Esophagus (tissue), 2 donors: ENCODE data around the gene CCDC12. TPM values are rescaled to one million over a fixed set of nuclear protein-coding genes. Genes with fewer than 3 reads are reported as not detected.
A peak's percentile ranks its signal among the peaks of the same experiment; 100 is the strongest.

Experiments used
- H3K27ac ChIP-seq, 2 donors: one replicate each; pipeline ENCODE4 v1.5.1; 2013; ENCODE audit warnings: low read depth in 2 of 2, mild to moderate bottlenecking in 2 of 2, inconsistent platforms in 1 of 2, low read length in 1 of 2, moderate library complexity in 1 of 2
- H3K27me3 ChIP-seq, 2 donors: one replicate each; pipeline ENCODE4 v1.6.1; 2013; ENCODE audit warnings: low read length in 2 of 2, control low read depth in 1 of 2, mild to moderate bottlenecking in 1 of 2; ENCODE audit not compliant: insufficient read depth in 2 of 2, control insufficient read depth in 1 of 2
- H3K36me3 ChIP-seq, 2 donors: one replicate each; pipeline ENCODE4 v1.6.1; 2013; ENCODE audit warnings: low read length in 1 of 2; ENCODE audit not compliant: control insufficient read depth in 2 of 2, insufficient read depth in 2 of 2
- H3K4me1 ChIP-seq, 2 donors: one replicate each; pipeline ENCODE4 v1.6.1; 2013; ENCODE audit warnings: low read length in 1 of 2; ENCODE audit not compliant: control insufficient read depth in 2 of 2, insufficient read depth in 2 of 2
- H3K4me3 ChIP-seq, 2 donors: one replicate each; pipeline ENCODE4 v1.5.1; 2013; ENCODE audit warnings: low read length in 2 of 2, mild to moderate bottlenecking in 2 of 2, low read depth in 1 of 2, moderate library complexity in 1 of 2
- H3K9me3 ChIP-seq, 2 donors: one replicate each; pipeline ENCODE4 v1.6.1; 2013; ENCODE audit warnings: mild to moderate bottlenecking in 2 of 2, low read depth in 1 of 2, low read length in 1 of 2, moderate library complexity in 1 of 2; ENCODE audit not compliant: control insufficient read depth in 2 of 2, insufficient read depth in 1 of 2
- WGBS, 2 donors: extraction: QIAGEN DNeasy Blood & Tissue Kit; methylation state at CpG; one replicate each; pipeline ENCODE4 v1.1.7; 2013; 5-methylcytosine and 5-hydroxymethylcytosine counted together
- polyA plus RNA-seq, 2 donors: library from polyadenylated mRNA; stranded (reverse); fragments of 200-250 nt; gene quantifications; one replicate each; pipeline ENCODE4 v1.2.3, GENCODE V29; 2013
- donor health status: healthy with polysubstance abuse.
- donor health status: Bipolar disorder and iron deficiency.

Gene CCDC12
- polyA plus RNA-seq, 2 donors, result 82.5 to 90.1 TPM

DNA sequence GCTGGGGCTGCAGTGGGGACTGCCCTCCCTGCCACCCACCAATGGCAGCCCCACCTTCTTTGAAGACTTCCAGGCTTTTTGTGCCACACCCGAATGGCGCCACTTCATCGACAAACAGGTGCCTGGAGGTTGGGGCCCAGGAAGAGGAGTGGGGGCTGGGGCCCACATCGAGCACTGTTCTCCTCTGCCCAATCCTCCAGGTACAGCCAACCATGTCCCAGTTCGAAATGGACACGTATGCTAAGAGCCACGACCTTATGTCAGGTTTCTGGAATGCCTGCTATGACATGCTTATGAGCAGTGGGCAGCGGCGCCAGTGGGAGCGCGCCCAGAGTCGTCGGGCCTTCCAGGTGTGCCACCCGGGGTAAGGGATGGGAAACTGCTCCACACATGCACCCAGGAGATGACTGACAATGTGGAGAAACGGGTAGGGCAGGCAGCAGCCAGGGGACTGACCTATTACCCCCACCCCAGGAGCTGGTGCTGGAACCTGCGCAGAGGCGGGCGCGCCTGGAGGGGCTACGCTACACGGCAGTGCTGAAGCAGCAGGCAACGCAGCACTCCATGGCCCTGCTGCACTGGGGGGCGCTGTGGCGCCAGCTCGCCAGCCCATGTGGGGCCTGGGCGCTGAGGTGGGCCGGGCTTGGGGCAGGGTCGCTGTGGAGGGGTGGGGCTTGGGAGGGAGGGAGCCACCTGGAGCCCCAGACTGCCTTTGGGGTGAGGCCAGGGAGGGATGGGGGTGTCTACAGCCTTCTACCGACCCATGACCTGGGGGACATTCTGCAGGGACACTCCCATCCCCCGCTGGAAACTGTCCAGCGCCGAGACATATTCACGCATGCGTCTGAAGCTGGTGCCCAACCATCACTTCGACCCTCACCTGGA lies 25.9 kb upstream of the CCDC12 start:
- 74 to 81% methylated on average over 33 to 35 of the region's 35 CpGs for WGBS, 2 donors
- peaks cover 0 to 11% of the 10 kb centered on the region in 2 donors for H3K4me1 ChIP-seq
- H3K9me3 ChIP-seq, result no peaks in the 10 kb centered on the region
- no peak overlapping the region for H3K27ac ChIP-seq
- no peak overlapping the region for H3K4me3 ChIP-seq
- peaks cover 30 to 90% of the 10 kb centered on the region in 2 donors for H3K36me3 ChIP-seq
- H3K27me3 ChIP-seq, result no peaks in the 10 kb centered on the region

DNA sequence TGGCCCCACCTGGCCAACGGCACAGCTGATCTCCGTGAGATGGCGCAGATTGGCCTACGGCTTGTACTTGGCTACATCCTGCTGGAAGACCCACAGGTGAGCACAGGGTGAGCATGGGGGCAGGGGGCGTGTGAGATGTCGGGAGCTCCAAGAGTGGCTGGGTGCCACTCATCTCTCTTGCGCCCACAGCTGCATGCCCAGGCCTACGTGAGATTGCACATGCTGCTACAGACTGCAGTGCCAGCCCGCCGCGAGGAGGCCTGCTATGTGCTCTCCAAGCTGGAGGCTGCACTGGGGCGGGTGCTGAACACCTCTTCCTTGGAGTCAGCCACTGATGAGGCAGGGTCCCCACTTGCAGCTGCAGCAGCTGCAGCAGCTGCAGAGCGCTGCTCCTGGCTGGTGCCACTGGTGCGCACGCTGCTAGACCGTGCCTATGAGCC lies 25.2 kb upstream of the CCDC12 start:
- H3K27ac ChIP-seq, result no peak overlapping the region
- H3K4me1 ChIP-seq, result peaks cover 0 to 15% of the 10 kb centered on the region in 2 donors
- no peaks in the 10 kb centered on the region for H3K9me3 ChIP-seq
- WGBS, 2 donors, result 90 to 93% methylated on average over 16 of the region's 16 CpGs
- no peaks in the 10 kb centered on the region for H3K27me3 ChIP-seq
- no peak overlapping the region for H3K4me3 ChIP-seq
- H3K36me3 ChIP-seq, result peaks cover 30 to 89% of the 10 kb centered on the region in 2 donors

GRCh38 chr3:47000922-47001730 lies 24.6 kb upstream of the CCDC12 start:
- Histone ChIP-seq H3K27me3 (no peaks in the 10 kb centered on the region), H3K27ac (no peak overlapping the region), H3K9me3 (no peaks in the 10 kb centered on the region), H3K36me3 (peaks cover 30 to 88% of the 10 kb centered on the region in 2 donors), H3K4me3 (no peak overlapping the region), H3K4me1 (peaks cover 0 to 16% of the 10 kb centered on the region in 2 donors)
- 87 to 89% methylated on average over 25 of the region's 25 CpGs for WGBS, 2 donors

DNA sequence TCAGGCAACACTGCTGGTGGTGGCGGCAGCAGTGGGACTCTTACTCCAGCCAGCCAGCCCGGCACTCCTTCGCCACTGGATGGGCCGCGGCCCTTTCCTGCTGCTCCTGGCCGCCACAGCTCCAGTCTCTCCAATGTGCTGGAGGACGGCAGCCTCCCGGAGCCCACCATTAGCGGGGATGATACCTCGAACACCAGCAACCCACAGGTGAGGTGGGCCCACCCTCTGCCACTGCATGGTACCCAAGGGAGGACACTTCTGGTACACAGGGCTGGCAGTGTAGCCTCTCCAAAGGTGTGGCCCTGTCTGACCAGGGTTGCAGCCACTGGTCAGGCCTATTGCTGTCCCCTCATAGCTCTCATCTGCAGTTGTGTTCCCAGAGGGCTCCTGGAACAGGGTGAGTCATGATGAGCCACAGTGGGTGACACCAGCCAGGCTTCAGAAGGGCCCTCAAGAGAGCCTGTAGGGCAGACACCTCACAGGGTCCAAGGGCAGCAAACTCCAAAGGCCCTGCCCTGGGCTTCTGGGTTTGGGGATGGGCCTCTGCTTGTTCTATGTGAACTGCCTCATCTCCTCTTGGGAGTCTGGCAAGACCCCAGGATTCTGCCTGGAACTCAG lies 23.8 kb upstream of the CCDC12 start:
- Histone ChIP-seq H3K36me3 (peaks cover 31 to 87% of the 10 kb centered on the region in 2 donors), H3K9me3 (no peaks in the 10 kb centered on the region), H3K4me3 (no peak overlapping the region), H3K27me3 (no peaks in the 10 kb centered on the region), H3K4me1 (peaks cover 0 to 16% of the 10 kb centered on the region in 2 donors), H3K27ac (no peak overlapping the region)
- WGBS, 2 donors, result 97% methylated on average over 9 to 10 of the region's 10 CpGs

DNA sequence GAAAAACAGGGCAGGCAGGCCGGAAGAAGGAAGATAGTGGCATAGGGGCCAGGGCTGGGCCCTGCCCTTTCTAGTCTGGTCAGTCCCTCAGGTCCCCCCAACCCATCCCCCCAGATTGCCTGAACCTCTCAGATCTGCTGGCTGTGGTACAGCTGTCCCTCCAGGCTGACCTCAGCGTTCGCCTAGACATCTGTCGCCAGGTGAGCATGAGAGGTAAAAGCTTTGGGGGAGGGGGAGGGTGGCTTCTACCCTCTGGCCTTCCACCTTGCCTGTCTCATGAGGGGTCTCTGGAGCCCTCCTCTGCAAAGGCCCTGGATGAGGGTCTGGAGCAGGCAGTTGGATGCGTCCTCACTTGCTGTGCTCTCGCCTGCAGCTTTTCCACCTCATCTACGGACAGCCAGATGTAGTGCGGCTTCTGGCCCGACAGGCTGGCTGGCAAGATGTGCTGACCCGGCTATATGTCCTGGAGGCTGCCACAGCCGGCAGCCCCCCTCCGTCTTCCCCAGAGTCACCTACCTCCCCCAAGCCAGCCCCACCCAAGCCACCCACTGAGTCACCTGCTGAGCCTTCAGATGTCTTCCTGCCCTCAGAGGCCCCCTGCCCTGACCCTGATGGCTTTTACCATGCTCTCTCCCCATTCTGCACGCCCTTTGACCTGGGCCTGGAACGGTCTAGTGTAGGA lies 23.1 kb upstream of the CCDC12 start:
- Histone ChIP-seq H3K27me3 (no peaks in the 10 kb centered on the region), H3K4me3 (no peak overlapping the region), H3K36me3 (peaks cover 33 to 87% of the 10 kb centered on the region in 2 donors), H3K9me3 (no peaks in the 10 kb centered on the region), H3K27ac (no peak overlapping the region), H3K4me1 (peaks cover 0 to 16% of the 10 kb centered on the region in 2 donors)
- WGBS, 2 donors, result 92 to 94% methylated on average over 14 of the region's 14 CpGs

DNA sequence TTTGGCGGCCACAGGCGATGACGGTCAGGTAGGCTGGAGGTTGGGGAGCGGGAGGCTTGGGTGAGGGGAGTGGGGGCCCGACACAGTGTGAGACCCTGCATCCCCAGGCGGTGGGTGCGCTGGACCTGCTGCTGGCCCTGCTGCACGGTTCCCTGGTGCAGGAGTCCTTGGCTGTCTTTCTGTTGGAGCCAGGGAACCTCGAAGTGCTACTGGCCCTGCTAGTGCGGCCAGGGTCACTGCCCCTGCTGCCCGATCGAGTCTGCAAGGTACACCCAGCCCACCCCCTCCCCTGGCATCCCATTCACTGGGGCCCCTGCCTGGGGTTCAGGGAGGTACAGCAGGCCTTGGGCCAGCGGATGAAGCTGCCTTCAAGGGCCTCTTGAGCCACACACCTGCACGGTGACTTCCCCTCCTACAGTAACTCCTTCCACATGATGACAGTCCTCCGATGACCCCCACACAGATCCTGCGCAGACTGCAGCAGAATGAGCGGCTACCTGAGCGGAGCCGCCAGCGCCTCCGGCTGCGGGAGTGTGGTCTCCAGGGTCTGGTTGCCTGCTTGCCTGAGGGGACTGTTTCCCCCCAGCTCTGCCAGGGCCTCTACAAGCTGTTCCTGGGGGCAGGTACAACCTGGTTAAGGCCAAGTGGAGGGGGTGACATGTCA lies 22.4 kb upstream of the CCDC12 start:
- 85 to 88% methylated on average over 22 of the region's 22 CpGs for WGBS, 2 donors
- no peak overlapping the region for H3K27ac ChIP-seq

DNA sequence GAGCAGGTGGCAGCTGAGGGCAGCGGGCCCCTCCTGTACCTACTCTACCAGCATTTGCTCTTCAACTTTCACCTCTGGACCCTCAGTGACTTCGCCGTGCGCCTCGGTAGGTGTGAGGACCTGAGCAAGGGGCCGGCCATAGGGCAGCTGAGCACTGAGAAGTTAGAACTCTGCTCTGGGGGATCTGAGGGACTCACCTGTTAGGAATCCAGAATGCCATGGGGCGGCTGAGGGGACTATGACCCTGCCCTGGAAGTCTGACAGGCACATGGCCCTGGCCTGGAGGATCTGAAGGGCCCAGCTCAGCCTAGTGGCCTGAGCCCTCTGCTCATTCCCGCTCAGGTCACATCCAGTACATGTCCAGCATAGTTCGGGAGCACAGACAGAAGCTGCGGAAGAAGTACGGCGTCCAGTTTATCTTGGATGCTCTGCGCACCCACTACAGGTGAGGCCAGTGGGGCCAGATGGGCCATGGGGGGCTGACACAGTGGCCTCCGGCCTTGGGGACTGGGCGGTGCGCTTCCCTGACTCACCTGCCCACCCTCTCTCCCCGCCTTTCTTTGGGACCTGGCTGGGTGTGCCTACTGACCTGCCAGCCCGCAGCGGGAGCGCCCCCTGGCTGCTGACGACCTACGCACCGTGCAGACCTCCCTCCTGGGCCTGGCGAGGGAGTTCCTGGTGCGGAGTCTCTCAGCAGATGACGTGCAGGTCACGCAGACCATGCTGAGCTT lies 21.7 kb upstream of the CCDC12 start:
- Histone ChIP-seq H3K27me3 (no peaks in the 10 kb centered on the region), H3K36me3 (peaks cover 33 to 86% of the 10 kb centered on the region in 2 donors), H3K27ac (peak overlapping the region in 1 of 2 donors; percentile 11), H3K4me3 (no peak overlapping the region), H3K4me1 (peaks cover 0 to 16% of the 10 kb centered on the region in 2 donors), H3K9me3 (no peaks in the 10 kb centered on the region)
- 59 to 61% methylated on average over 24 to 27 of the region's 27 CpGs for WGBS, 2 donors

More for the DNA sequence above, 22.4 kb upstream of the CCDC12 start:
- Histone ChIP-seq H3K36me3 (peaks cover 33 to 86% of the 10 kb centered on the region in 2 donors), H3K9me3 (no peaks in the 10 kb centered on the region), H3K4me1 (peaks cover 0 to 16% of the 10 kb centered on the region in 2 donors), H3K4me3 (no peak overlapping the region), H3K27me3 (no peaks in the 10 kb centered on the region)

DNA sequence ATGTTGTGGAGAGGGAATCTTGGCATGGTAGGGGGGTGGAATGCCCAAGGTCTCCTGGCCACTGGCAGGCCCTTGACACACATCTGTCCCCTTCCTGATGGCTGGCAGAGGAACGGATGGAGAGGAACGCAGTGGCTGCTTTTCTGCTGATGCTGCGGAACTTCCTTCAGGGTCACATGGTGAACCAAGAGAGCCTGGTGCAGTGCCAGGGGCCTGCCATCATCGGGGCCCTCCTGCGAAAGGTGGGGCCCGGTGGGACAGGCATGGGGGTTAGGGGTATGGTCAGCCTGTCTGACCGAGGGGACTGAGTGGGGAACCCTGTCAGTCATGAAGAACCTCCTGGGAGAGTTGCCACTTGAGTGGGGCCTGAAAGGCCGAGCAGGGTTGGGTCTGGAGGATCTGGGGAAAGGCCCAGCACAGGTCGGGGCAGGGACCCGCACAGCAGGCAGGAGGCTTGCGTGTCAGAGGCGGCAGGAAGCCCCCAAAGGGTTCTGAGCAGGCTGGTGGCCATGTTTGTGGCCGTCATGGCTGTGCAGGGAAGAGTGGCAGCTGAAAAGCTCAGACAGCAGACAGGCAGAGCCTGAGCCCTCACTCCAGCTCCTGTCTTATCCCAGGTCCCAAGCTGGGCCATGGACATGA lies 21.0 kb upstream of the CCDC12 start:
- Histone ChIP-seq H3K36me3 (peaks cover 28 to 84% of the 10 kb centered on the region in 2 donors), H3K9me3 (no peaks in the 10 kb centered on the region), H3K4me3 (no peak overlapping the region), H3K4me1 (peaks cover 0 to 16% of the 10 kb centered on the region in 2 donors), H3K27me3 (no peaks in the 10 kb centered on the region), H3K27ac (peak overlapping the region in 1 of 2 donors; percentile 11)
- 80 to 81% methylated on average over 13 of the region's 13 CpGs for WGBS, 2 donors
